Measurements from ENCODE around the gene KCNN3.

The KCNN3 gene

DNA sequence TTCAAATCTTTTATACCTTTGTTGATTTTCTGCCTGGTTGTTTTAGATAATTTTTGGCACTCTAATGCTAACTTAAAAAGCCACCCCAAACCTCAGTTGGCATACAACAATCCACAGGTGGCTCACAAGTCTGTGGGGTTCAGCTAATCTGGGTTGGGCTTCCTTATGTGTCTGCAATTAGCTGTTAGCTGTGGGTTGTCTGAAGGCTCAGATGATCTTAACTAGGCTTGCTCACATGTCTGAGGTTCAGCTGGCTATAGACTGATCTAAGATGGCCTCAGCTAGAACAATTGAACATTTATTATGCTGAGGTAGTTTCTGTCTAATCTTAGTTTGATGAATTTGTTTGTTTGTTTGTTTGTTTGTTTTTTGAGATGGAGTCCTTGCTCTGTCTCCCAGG lies 217.2 kb downstream of the KCNN3 start:
- H3K4me3 ChIP-seq (ENCODE audit: low read length), result no peak overlapping the region
- DNase-seq (ENCODE audit: low read depth), result no peak
- TF ChIP-seq, protein P1, sequence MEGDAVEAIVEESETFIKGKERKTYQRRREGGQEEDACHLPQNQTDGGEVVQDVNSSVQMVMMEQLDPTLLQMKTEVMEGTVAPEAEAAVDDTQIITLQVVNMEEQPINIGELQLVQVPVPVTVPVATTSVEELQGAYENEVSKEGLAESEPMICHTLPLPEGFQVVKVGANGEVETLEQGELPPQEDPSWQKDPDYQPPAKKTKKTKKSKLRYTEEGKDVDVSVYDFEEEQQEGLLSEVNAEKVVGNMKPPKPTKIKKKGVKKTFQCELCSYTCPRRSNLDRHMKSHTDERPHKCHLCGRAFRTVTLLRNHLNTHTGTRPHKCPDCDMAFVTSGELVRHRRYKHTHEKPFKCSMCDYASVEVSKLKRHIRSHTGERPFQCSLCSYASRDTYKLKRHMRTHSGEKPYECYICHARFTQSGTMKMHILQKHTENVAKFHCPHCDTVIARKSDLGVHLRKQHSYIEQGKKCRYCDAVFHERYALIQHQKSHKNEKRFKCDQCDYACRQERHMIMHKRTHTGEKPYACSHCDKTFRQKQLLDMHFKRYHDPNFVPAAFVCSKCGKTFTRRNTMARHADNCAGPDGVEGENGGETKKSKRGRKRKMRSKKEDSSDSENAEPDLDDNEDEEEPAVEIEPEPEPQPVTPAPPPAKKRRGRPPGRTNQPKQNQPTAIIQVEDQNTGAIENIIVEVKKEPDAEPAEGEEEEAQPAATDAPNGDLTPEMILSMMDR (IDR thresholded peaks at IDR 0.05; ENCODE audit: insufficient read depth, low read depth, low read length, missing control alignments), result no peak
